Activated naive CD4-positive, alpha-beta T cell treated with anti-CD3 and anti-CD28 coated beads, Interleukin-2, amount 50 U/mL, for 24 hours (primary cell): ENCODE results near the gene NAT9.

Source experiments
- H3K27ac Mint-ChIP-seq: one replicate; pipeline ENCODE4 v1.8.0; 2021; ENCODE audit warnings: mild to moderate bottlenecking, mixed read lengths
- H3K27me3 Mint-ChIP-seq: one replicate; pipeline ENCODE4 v1.8.0; 2021; ENCODE audit warnings: mixed read lengths
- H3K36me3 Mint-ChIP-seq: one replicate; pipeline ENCODE4 v1.8.0; 2021; ENCODE audit warnings: mixed read lengths
- H3K4me1 Mint-ChIP-seq: one replicate; pipeline ENCODE4 v1.8.0; 2021; ENCODE audit warnings: mixed read lengths
- H3K4me3 Mint-ChIP-seq: one replicate; pipeline ENCODE4 v1.8.0; 2021; ENCODE audit warnings: mild to moderate bottlenecking, mixed read lengths
- H3K9me3 Mint-ChIP-seq: one replicate; pipeline ENCODE4 v1.8.0; 2021; ENCODE audit warnings: mixed read lengths

NAT9 gene

GRCh38 chr17:74728033-74728701, 48.0 kb downstream of the NAT9 start:
- no peak overlapping the region for H3K4me3 Mint-ChIP-seq
- no peak overlapping the region for H3K27ac Mint-ChIP-seq

GRCh38 chr17:74725111-74725510, 51.0 kb downstream of the NAT9 start:
- Mint-ChIP-seq H3K36me3 (no peaks in the 10 kb centered on the region), H3K4me3 (no peak overlapping the region), H3K9me3 (no peaks in the 10 kb centered on the region), H3K27ac (no peak overlapping the region), H3K27me3 (no peaks in the 10 kb centered on the region), H3K4me1 (no peaks in the 10 kb centered on the region)

More at GRCh38 chr17:74728033-74728701, 48.0 kb downstream of the NAT9 start:
- H3K4me1 Mint-ChIP-seq = no peaks in the 10 kb centered on the region
- H3K27me3 Mint-ChIP-seq = no peaks in the 10 kb centered on the region
- no peaks in the 10 kb centered on the region for H3K36me3 Mint-ChIP-seq
- H3K9me3 Mint-ChIP-seq = no peaks in the 10 kb centered on the region

GRCh38 chr17:74723891-74724290, 52.3 kb downstream of the NAT9 start:
- Mint-ChIP-seq H3K4me3 (no peak overlapping the region), H3K9me3 (no peaks in the 10 kb centered on the region), H3K4me1 (no peaks in the 10 kb centered on the region), H3K27ac (no peak overlapping the region), H3K36me3 (no peaks in the 10 kb centered on the region), H3K27me3 (no peaks in the 10 kb centered on the region)

DNA sequence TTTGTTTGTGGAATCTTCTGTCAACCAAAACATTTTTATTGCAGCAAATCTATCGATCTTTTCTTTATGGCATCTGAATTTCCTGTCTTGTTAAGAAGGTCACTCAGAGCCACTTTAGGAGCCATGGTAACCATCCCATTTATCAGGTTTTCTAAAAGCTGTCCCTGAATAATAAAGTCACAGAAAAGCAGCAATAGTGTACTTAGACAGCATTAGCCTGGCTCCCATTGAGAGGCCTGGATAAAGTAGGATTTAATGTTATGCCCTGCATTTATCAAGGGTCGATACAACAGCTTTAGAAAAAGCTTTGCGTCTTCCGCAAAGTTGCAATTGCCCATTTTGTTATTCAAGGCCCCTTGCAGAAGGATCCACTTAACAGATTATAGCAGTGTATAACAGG, 53.4 kb downstream of the NAT9 start:
- no peaks in the 10 kb centered on the region for H3K9me3 Mint-ChIP-seq
- no peak overlapping the region for H3K4me3 Mint-ChIP-seq
- no peaks in the 10 kb centered on the region for H3K27me3 Mint-ChIP-seq

More for the DNA sequence above, 53.4 kb downstream of the NAT9 start:
- H3K36me3 Mint-ChIP-seq = no peaks in the 10 kb centered on the region
- no peaks in the 10 kb centered on the region for H3K4me1 Mint-ChIP-seq
- no peak overlapping the region for H3K27ac Mint-ChIP-seq
